ENCODE data around the gene KIF1C. TPM values are rescaled to one million over a fixed set of nuclear protein-coding genes. Genes with fewer than 3 reads are reported as not detected.

KIF1C gene
- total and polyA plus RNA-seq, 8 donors, result 48.9 to 239 (median 68.5) TPM

- Histone ChIP-seq H3K27ac (no peak overlapping the region), H3K27me3 (no peaks in the 10 kb centered on the region), H3K9me3 (no peaks in the 10 kb centered on the region), H3K36me3 (no peaks in the 10 kb centered on the region), H3K4me3 (no peak overlapping the region), H3K4me1 (no peaks in the 10 kb centered on the region)
- TF ChIP-seq CTCF (IDR thresholded peaks at IDR 0.05), result no peak
- ATAC-seq (no peak), DNase-seq (no peak)
- intact Hi-C loops (cut with DNase I), result no loop called here
These were observed 44.6 kb downstream of the KIF1C start for GRCh38 chr17:5042157-5043022.

- no peak for DNase-seq
- Histone ChIP-seq H3K4me1 (no peaks in the 10 kb centered on the region), H3K27ac (no peak overlapping the region)
These were observed 45.8 kb downstream of the KIF1C start for GRCh38 chr17:5043524-5043923.

GRCh38 chr17:5044630-5045029 lies 46.9 kb downstream of the KIF1C start:
- no peak for DNase-seq
- intact Hi-C loops (cut with DNase I), result no loop called here
- no peak for TF ChIP-seq CTCF (IDR thresholded peaks at IDR 0.05)
- Histone ChIP-seq H3K4me1 (no peaks in the 10 kb centered on the region), H3K36me3 (no peaks in the 10 kb centered on the region), H3K9me3 (no peaks in the 10 kb centered on the region), H3K4me3 (no peak overlapping the region), H3K27ac (no peak overlapping the region), H3K27me3 (no peaks in the 10 kb centered on the region)
- no peak for ATAC-seq

More at GRCh38 chr17:5043524-5043923, 45.8 kb downstream of the KIF1C start:
- no peaks in the 10 kb centered on the region for H3K27me3 ChIP-seq
- no peak for TF ChIP-seq CTCF (IDR thresholded peaks at IDR 0.05)
- H3K36me3 ChIP-seq, result no peaks in the 10 kb centered on the region
- intact Hi-C loops (cut with DNase I), result no loop called here
- ATAC-seq, result no peak
- no peaks in the 10 kb centered on the region for H3K9me3 ChIP-seq
- no peak overlapping the region for H3K4me3 ChIP-seq

GRCh38 chr17:5045496-5045895 lies 47.7 kb downstream of the KIF1C start:
- no peaks in the 10 kb centered on the region for H3K9me3 ChIP-seq
- intact Hi-C loops (cut with DNase I), result no loop called here
- ATAC-seq, result no peak
- no peaks in the 10 kb centered on the region for H3K4me1 ChIP-seq
- H3K27ac ChIP-seq, result no peak overlapping the region
- no peak for DNase-seq
- H3K27me3 ChIP-seq, result no peaks in the 10 kb centered on the region
- H3K4me3 ChIP-seq, result no peak overlapping the region
- no peak for TF ChIP-seq CTCF (IDR thresholded peaks at IDR 0.05)
- H3K36me3 ChIP-seq, result no peaks in the 10 kb centered on the region

- ATAC-seq (no peak), DNase-seq (no peak)
- H3K4me3 ChIP-seq, result no peak overlapping the region
- intact Hi-C loops (cut with DNase I), result no loop called here
- H3K9me3 ChIP-seq, result no peaks in the 10 kb centered on the region
- no peak overlapping the region for H3K27ac ChIP-seq
- no peaks in the 10 kb centered on the region for H3K36me3 ChIP-seq
- no peak for TF ChIP-seq CTCF (IDR thresholded peaks at IDR 0.05)
- H3K4me1 ChIP-seq, result no peaks in the 10 kb centered on the region
- no peaks in the 10 kb centered on the region for H3K27me3 ChIP-seq
These were observed 49.7 kb downstream of the KIF1C start for GRCh38 chr17:5047446-5047845.
